Ishikawa (cell line): Measurements from ENCODE around the gene PGA4.

Source experiments
- CEBPB ChIP-seq: IDR thresholded peaks from 2 replicates; pipeline ENCODE4 v1.6.1; 2012
- CREB1 ChIP-seq: IDR thresholded peaks from 2 replicates; pipeline ENCODE4 v1.6.1; 2012; ENCODE audit warnings: low read depth
- EGR1 ChIP-seq: IDR thresholded peaks from 2 replicates; pipeline ENCODE4 v1.6.1; 2012
- EP300 ChIP-seq: IDR thresholded peaks from 2 replicates; pipeline ENCODE4 v1.6.1; 2012; ENCODE audit warnings: borderline replicate concordance
- FOXM1 ChIP-seq: IDR thresholded peaks from 2 replicates; pipeline ENCODE4 v1.6.1; 2012; ENCODE audit warnings: low read depth, borderline replicate concordance
- NFIC ChIP-seq: IDR thresholded peaks from 2 replicates; pipeline ENCODE4 v1.6.1; 2012
- RAD21 ChIP-seq: IDR thresholded peaks from 2 replicates; pipeline ENCODE4 v1.6.1; 2012; ENCODE audit warnings: low read depth
- TAF1 ChIP-seq: IDR thresholded peaks from 2 replicates; pipeline ENCODE4 v1.6.1; 2012; ENCODE audit warnings: low read depth, mild to moderate bottlenecking
- TCF12 ChIP-seq: IDR thresholded peaks from 2 replicates; pipeline ENCODE4 v1.6.1; 2012; ENCODE audit warnings: low read depth
- YY1 ChIP-seq: IDR thresholded peaks from 2 replicates; pipeline ENCODE4 v1.6.1; 2012; ENCODE audit warnings: low read depth
- TF ChIP-seq, protein P1 (sequence below): IDR thresholded peaks from 2 replicates; pipeline ENCODE4 v1.6.1; 2012
- TF ChIP-seq, protein P2 (sequence below): IDR thresholded peaks from 2 replicates; pipeline ENCODE4 v1.6.1; 2012; ENCODE audit warnings: low read depth, mild to moderate bottlenecking
- TF ChIP-seq, protein P3 (sequence below): IDR thresholded peaks from 2 replicates; pipeline ENCODE4 v1.6.1; 2012

DNA sequence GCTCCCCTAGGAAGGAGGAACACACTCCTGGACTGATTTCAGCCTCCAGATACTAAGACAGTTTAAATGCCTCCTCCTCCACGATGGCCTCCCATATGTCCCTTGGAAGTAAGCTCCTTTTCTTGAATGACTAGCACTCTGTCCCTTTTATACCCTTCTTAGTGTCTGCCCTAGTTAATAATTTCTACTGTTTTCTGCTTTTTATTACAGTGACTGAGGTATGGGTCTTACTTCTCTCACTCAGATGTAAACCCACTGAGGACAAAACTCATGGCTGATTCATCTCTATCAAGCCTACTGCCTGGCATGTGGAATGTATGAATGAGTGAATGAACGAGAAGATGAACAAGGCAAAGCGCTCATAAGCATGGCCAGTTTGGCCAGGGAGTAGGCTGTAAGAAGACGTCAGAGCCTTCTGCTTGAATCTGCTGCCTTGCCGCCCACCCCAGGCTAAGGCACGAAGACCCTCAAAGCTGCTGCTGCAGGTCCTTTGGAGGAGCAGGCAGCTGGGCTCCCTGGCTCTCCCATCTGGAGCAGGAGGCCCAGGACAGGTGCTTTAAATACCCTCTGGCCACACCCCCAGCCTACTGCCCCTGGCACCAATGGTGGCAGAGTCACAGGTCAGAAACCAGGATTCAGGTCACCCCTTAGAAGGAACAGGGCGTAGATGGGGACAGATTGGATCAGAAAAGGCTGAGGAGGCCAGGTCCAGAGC, 27.0 kb upstream of the PGA4 start:
- no peak for TF ChIP-seq EP300
- TF ChIP-seq, protein P1, sequence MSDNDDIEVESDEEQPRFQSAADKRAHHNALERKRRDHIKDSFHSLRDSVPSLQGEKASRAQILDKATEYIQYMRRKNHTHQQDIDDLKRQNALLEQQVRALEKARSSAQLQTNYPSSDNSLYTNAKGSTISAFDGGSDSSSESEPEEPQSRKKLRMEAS = 0 out of 2 replicates have a peak, but pooled peaks have one; percentile 13
- TF ChIP-seq NFIC = no peak
- no peak for TF ChIP-seq YY1
- TF ChIP-seq, protein P2, sequence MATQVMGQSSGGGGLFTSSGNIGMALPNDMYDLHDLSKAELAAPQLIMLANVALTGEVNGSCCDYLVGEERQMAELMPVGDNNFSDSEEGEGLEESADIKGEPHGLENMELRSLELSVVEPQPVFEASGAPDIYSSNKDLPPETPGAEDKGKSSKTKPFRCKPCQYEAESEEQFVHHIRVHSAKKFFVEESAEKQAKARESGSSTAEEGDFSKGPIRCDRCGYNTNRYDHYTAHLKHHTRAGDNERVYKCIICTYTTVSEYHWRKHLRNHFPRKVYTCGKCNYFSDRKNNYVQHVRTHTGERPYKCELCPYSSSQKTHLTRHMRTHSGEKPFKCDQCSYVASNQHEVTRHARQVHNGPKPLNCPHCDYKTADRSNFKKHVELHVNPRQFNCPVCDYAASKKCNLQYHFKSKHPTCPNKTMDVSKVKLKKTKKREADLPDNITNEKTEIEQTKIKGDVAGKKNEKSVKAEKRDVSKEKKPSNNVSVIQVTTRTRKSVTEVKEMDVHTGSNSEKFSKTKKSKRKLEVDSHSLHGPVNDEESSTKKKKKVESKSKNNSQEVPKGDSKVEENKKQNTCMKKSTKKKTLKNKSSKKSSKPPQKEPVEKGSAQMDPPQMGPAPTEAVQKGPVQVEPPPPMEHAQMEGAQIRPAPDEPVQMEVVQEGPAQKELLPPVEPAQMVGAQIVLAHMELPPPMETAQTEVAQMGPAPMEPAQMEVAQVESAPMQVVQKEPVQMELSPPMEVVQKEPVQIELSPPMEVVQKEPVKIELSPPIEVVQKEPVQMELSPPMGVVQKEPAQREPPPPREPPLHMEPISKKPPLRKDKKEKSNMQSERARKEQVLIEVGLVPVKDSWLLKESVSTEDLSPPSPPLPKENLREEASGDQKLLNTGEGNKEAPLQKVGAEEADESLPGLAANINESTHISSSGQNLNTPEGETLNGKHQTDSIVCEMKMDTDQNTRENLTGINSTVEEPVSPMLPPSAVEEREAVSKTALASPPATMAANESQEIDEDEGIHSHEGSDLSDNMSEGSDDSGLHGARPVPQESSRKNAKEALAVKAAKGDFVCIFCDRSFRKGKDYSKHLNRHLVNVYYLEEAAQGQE = no peak
- no peak for TF ChIP-seq TAF1
- no peak for TF ChIP-seq RAD21
- no peak for TF ChIP-seq CEBPB
- TF ChIP-seq, protein P3, sequence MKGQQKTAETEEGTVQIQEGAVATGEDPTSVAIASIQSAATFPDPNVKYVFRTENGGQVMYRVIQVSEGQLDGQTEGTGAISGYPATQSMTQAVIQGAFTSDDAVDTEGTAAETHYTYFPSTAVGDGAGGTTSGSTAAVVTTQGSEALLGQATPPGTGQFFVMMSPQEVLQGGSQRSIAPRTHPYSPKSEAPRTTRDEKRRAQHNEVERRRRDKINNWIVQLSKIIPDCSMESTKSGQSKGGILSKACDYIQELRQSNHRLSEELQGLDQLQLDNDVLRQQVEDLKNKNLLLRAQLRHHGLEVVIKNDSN = no peak
- no peak for TF ChIP-seq CREB1
- TF ChIP-seq FOXM1 = no peak; the same call in 1 of the 2 replicates
- no peak for TF ChIP-seq TCF12
- TF ChIP-seq EGR1 = no peak
